Esophagus muscularis mucosa (tissue), 4 donors: Measurements from ENCODE around the gene PITX3.

Experiments used
- EP300 ChIP-seq: sonication (generic); formaldehyde crosslinking; IDR thresholded peaks from one replicate; pipeline ENCODE4 v1.6.1; 2017; ENCODE audit warnings: antibody characterized with exemption
- POLR2A ChIP-seq: fragments of 450-650 bp; IDR thresholded peaks from one replicate; pipeline ENCODE4 v1.6.1; 2017; ENCODE audit warnings: antibody characterized with exemption, moderate library complexity, mild to moderate bottlenecking, low read depth
- POLR2AphosphoS5 ChIP-seq, 2 donors: sonication (generic); formaldehyde crosslinking; IDR thresholded peaks; one replicate each; pipeline ENCODE4 v1.6.1; 2017; ENCODE audit warnings: antibody characterized with exemption in 2 of 2
- TF ChIP-seq, protein P1 (sequence below), 3 experiments: fragments of 200-600 bp in 2 of 3; fragments of 450-650 bp in 1 of 3; sonication (generic) in 2 of 3; IDR thresholded peaks; one replicate each; pipeline ENCODE4 v1.5.1; 2017 to 2019; ENCODE audit warnings: antibody characterized with exemption in 3 of 3, mild to moderate bottlenecking in 2 of 3, moderate library complexity in 1 of 3

DNA sequence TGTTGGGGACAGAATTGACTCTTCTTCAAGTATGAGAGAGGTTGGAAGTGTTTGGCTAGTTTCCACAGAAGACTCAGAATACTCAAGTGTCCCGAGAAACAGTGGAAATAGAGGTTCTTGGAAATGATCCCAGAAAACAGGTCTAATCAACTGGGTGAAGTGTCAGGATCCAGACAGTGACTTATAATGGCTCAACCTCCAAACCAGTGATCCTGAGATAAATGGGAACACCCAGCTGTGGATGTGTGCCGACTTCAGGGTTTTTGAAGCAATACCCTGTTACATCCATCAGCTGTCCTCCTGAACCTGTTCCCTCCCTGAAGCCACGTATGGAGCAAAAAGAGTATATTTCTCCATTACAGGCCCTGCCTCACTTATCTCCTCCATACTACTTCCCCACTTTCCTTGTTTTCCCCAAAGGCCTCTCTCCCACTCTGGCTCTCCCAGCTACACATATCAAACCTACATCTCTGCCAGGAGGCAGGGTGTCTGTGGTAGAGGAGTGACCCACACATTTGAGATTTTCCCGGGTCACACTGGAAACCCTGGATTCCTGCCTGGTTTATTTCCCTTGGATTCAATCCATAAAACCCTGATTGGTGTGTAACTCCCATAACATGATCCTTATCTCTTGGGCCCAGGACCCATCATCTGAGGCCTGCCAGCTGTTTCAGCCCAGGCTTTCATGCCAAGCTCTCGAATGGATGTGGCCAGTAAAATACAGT lies 32.8 kb downstream of the PITX3 start:
- TF ChIP-seq POLR2A (no peak), EP300 (no peak), POLR2AphosphoS5 (IDR thresholded peaks at IDR 0.05) (no peak)
- TF ChIP-seq, protein P1, sequence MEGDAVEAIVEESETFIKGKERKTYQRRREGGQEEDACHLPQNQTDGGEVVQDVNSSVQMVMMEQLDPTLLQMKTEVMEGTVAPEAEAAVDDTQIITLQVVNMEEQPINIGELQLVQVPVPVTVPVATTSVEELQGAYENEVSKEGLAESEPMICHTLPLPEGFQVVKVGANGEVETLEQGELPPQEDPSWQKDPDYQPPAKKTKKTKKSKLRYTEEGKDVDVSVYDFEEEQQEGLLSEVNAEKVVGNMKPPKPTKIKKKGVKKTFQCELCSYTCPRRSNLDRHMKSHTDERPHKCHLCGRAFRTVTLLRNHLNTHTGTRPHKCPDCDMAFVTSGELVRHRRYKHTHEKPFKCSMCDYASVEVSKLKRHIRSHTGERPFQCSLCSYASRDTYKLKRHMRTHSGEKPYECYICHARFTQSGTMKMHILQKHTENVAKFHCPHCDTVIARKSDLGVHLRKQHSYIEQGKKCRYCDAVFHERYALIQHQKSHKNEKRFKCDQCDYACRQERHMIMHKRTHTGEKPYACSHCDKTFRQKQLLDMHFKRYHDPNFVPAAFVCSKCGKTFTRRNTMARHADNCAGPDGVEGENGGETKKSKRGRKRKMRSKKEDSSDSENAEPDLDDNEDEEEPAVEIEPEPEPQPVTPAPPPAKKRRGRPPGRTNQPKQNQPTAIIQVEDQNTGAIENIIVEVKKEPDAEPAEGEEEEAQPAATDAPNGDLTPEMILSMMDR (IDR thresholded peaks at IDR 0.05) = no peak
